Activated CD8-positive, alpha-beta T cell treated with anti-CD3 and anti-CD28 coated beads for 36 hours (primary cell): ENCODE data around the gene ZDHHC17. TPM values are rescaled to one million over a fixed set of nuclear protein-coding genes. Genes with fewer than 3 reads are reported as not detected.

Experiments
- ATAC-seq: fragments of 200-7000 bp; cut with Tn5 transposase; one replicate; pipeline ENCODE4 v1.10.0; 2021; ENCODE audit warnings: mild to moderate bottlenecking, moderate library complexity
- CTCF ChIA-PET: fragments of 350-600 bp; sonication (Branson Sonifier 250); formaldehyde crosslinking; loops from one replicate; lab custom pipeline; 2021; ENCODE audit warnings: antibody characterized with exemption; lab: Charles Lee
- POLR2A ChIA-PET: fragments of 350-600 bp; sonication (Branson Sonifier 250); formaldehyde crosslinking; loops from one replicate; lab custom pipeline; 2021; ENCODE audit warnings: antibody characterized with exemption; lab: Charles Lee
- DNase-seq: peaks from one replicate; pipeline ENCODE4 v3.0.0-alpha.2; 2020
- H3K27ac Mint-ChIP-seq: one replicate; pipeline ENCODE4 v1.8.0; 2021; ENCODE audit warnings: mild to moderate bottlenecking, mixed read lengths
- H3K27me3 Mint-ChIP-seq: one replicate; pipeline ENCODE4 v1.8.0; 2021; ENCODE audit warnings: mixed read lengths
- H3K36me3 Mint-ChIP-seq: one replicate; pipeline ENCODE4 v1.8.0; 2021; ENCODE audit warnings: low read depth, mixed read lengths
- H3K4me1 Mint-ChIP-seq: one replicate; pipeline ENCODE4 v1.8.0; 2021; ENCODE audit warnings: low read depth, mixed read lengths
- H3K4me3 Mint-ChIP-seq: one replicate; pipeline ENCODE4 v1.8.0; 2021; ENCODE audit warnings: mild to moderate bottlenecking, moderate library complexity, mixed read lengths
- H3K9me3 Mint-ChIP-seq: one replicate; pipeline ENCODE4 v1.8.0; 2021; ENCODE audit warnings: mixed read lengths
- intact Hi-C: fragments of 100-400 bp; cut with micrococcal nuclease; formaldehyde crosslinking; loops from one replicate; pipeline ENCODE4 v1.10.0; 2022
- total RNA-seq, 2 experiments: library from RNA; stranded (reverse); gene quantifications; one replicate each; pipeline ENCODE4 v1.2.3, GENCODE V29; 2021
- TF ChIP-seq, protein P1 (sequence below): fragments of 200-600 bp; IDR thresholded peaks from one replicate; pipeline ENCODE4 v1.8.0; 2022; ENCODE audit warnings: antibody characterized with exemption, mild to moderate bottlenecking

Gene ZDHHC17
- total RNA-seq, 2 experiments from 2014 or later: 20.8 to 22.4 TPM

DNA sequence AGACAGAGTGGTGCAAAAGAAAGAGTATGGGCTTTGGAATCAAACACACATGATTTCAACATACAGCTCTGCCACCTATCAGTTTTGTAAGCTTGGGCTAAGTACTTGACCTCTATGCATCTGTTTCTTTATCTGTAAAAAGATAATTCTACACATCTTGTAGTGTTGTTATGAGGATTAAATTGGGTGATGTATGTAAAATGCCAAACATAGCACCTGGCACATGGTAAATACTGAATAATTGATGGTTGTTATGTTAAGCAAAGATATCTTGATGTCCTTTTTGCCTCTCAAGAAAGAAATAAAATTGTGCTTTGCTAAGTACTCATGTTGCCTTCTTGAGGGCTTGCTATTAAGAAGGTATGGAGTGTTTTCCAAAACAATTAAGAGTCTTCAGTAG lies 117.2 kb downstream of the ZDHHC17 start:
- H3K9me3 Mint-ChIP-seq: no peaks in the 10 kb centered on the region
- POLR2A ChIA-PET: interaction anchor here (1.8 kb wide), 1 partner anchor 10 kb away, joined by 7 read pairs; no protein-coding TSS in a partner anchor
- no peaks in the 10 kb centered on the region for H3K36me3 Mint-ChIP-seq
- DNase-seq (no peak), ATAC-seq (no peak)
- TF ChIP-seq, protein P1, sequence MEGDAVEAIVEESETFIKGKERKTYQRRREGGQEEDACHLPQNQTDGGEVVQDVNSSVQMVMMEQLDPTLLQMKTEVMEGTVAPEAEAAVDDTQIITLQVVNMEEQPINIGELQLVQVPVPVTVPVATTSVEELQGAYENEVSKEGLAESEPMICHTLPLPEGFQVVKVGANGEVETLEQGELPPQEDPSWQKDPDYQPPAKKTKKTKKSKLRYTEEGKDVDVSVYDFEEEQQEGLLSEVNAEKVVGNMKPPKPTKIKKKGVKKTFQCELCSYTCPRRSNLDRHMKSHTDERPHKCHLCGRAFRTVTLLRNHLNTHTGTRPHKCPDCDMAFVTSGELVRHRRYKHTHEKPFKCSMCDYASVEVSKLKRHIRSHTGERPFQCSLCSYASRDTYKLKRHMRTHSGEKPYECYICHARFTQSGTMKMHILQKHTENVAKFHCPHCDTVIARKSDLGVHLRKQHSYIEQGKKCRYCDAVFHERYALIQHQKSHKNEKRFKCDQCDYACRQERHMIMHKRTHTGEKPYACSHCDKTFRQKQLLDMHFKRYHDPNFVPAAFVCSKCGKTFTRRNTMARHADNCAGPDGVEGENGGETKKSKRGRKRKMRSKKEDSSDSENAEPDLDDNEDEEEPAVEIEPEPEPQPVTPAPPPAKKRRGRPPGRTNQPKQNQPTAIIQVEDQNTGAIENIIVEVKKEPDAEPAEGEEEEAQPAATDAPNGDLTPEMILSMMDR: no peak
- H3K27me3 Mint-ChIP-seq: peaks cover 53% of the 10 kb centered on the region
- H3K27ac Mint-ChIP-seq: no peak overlapping the region
- no peak overlapping the region for H3K4me3 Mint-ChIP-seq
- H3K4me1 Mint-ChIP-seq: peaks cover 10% of the 10 kb centered on the region
- intact Hi-C loops: no loop called here
- CTCF ChIA-PET: no interaction called here

DNA sequence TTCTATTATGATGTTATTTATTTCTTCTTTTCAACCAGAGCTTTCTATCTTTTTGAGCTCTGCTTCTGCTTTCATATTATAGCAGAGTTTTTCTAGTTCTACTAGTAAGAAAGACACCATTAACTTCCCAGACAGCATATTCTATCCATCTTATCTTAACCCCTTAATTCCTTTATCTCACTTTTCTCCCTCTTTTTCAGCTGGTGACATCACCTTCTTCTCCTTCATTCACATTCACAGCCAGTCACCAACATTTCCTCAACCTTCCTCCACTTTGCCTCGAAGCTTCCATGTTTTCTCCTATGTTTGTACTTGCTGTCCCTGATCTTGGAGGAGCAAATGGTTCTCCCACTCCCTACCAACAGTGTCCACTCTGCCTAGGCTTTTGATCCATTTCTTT lies 118.5 kb downstream of the ZDHHC17 start:
- peaks cover 10% of the 10 kb centered on the region for H3K4me1 Mint-ChIP-seq
- POLR2A ChIA-PET: interaction anchor here (0.7 kb wide), 1 partner anchor 8 kb away, joined by 3 read pairs; no protein-coding TSS in a partner anchor
- no peaks in the 10 kb centered on the region for H3K36me3 Mint-ChIP-seq
- CTCF ChIA-PET: interaction anchor here (1.3 kb wide), 1 partner anchor 128 kb away, joined by 6 read pairs; no protein-coding TSS in a partner anchor
- intact Hi-C loops: no loop called here
- peaks cover 42% of the 10 kb centered on the region for H3K27me3 Mint-ChIP-seq
- no peak for DNase-seq
- TF ChIP-seq, protein P1: no peak
- H3K4me3 Mint-ChIP-seq: no peak overlapping the region
- H3K9me3 Mint-ChIP-seq: no peaks in the 10 kb centered on the region
- no peak for ATAC-seq
- H3K27ac Mint-ChIP-seq: no peak overlapping the region

DNA sequence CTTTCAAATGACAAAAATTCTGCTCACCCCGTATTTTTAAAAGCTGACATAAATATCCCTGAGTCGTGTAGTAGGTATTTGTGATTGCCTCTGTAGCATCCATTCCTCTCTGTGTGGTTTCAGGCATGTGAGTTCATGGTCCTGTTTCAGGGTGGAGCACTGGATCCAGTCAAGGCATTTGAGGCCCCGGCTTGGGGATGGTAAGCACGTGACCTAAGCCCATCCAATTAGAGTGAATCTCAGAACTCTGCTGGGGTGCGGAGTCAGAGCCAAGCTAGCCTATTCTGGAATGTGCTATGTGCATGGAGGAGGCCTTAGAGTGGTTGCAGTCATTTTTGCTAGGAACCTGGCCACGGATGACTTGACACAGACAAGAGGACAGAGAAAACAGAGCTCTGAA lies 119.2 kb downstream of the ZDHHC17 start:
- no peak for ATAC-seq
- no peaks in the 10 kb centered on the region for H3K9me3 Mint-ChIP-seq
- no peak overlapping the region for H3K27ac Mint-ChIP-seq
- ChIA-PET CTCF (interaction anchor here (1.0 kb wide), 1 partner anchor 10 kb away, joined by 3 read pairs; no protein-coding TSS in a partner anchor), POLR2A (no interaction called here)
- intact Hi-C loops: no loop called here
- TF ChIP-seq, protein P1: no peak
- H3K27me3 Mint-ChIP-seq: peaks cover 36% of the 10 kb centered on the region
- no peaks in the 10 kb centered on the region for H3K36me3 Mint-ChIP-seq
- no peak for DNase-seq
- no peak overlapping the region for H3K4me3 Mint-ChIP-seq
- H3K4me1 Mint-ChIP-seq: peaks cover 4% of the 10 kb centered on the region

DNA sequence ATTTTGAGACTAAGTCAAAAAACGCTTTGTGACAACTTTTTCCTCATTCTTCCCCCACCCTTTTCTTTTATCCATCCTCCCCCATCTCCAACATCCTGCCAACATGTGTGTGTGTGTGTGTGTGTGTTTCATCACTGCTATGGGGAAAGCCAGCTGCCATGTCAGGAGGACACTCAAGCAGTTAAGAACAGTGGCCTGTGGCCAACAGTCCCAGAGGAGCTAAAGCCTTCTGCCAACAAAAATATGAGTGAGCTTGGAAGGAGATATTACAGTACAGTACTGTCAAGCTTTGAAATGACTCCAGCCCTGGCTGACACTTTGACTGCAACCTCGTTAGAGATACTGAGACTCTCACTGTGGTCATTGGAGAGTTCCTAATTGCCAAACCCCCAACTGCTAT lies 119.9 kb downstream of the ZDHHC17 start:
- TF ChIP-seq, protein P1: no peak
- intact Hi-C loops: no loop called here
- Mint-ChIP-seq H3K4me3 (no peak overlapping the region), H3K4me1 (peaks cover 3% of the 10 kb centered on the region), H3K9me3 (no peaks in the 10 kb centered on the region), H3K36me3 (no peaks in the 10 kb centered on the region), H3K27ac (no peak overlapping the region), H3K27me3 (peaks cover 33% of the 10 kb centered on the region)
- ChIA-PET POLR2A (no interaction called here), CTCF (interaction anchor here (1.0 kb wide), 1 partner anchor 9 kb away, joined by 3 read pairs; no protein-coding TSS in a partner anchor)
- ATAC-seq (no peak), DNase-seq (no peak)

DNA sequence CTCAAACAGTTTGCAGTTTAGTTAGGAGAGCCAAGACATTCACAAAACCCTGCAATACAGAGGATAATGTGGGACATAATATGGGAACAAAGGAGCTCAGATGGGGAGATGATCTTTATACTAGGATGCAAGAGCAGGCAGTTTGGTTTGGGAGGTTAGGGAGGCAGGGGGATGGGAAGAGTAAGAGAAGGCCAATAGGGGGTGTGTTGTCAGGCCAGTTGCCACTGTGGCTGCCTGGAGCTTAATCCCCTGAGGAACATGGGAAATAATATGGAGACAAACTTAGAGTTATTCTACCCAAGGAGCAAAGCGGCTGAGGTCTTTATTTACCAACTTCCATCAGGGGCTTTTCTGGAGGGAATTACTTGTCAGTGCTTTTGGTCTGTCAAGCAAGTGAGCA lies 124.9 kb downstream of the ZDHHC17 start:
- POLR2A ChIA-PET: no interaction called here

More for the DNA sequence above, 124.9 kb downstream of the ZDHHC17 start:
- intact Hi-C loops: no loop called here
- Mint-ChIP-seq H3K4me1 (peaks cover 10% of the 10 kb centered on the region), H3K27ac (no peak overlapping the region), H3K9me3 (no peaks in the 10 kb centered on the region), H3K27me3 (peaks cover 9% of the 10 kb centered on the region), H3K4me3 (no peak overlapping the region), H3K36me3 (no peaks in the 10 kb centered on the region)
- DNase-seq (no peak), ATAC-seq (no peak)
- TF ChIP-seq, protein P1: no peak
- CTCF ChIA-PET: no interaction called here
